ENCODE data around the gene FOXK2. TPM values are rescaled to one million over a fixed set of nuclear protein-coding genes. Genes with fewer than 3 reads are reported as not detected.
"Not testable (repeated sequence)": the region's sequence is repeated elsewhere in the genome, so short reads cannot be mapped to it uniquely, and the experiment has no call there.

Gene FOXK2
- total and polyA plus RNA-seq, 2 experiments from 2014 or later = 5.6 to 43.0 TPM

GRCh38 chr17:82563318-82563717 is 43.8 kb downstream of the FOXK2 start:
- WGBS, 2 experiments (ENCODE audit: low coverage in 1 of 2, low lambda C conversion rate in 2 of 2, missing lambda C conversion rate in 2 of 2) = 79 to 90% methylated on average over 9 of the region's 9 CpGs
- H3K27me3 ChIP-seq (replicated peaks; ENCODE audit: insufficient read depth) = no peaks in the 10 kb centered on the region
- in situ Hi-C loops (cut with MboI) = no loop called here
- no peak overlapping the region for H2AFZ ChIP-seq
- no peak overlapping the region for H3K4me3 ChIP-seq
- no peaks in the 10 kb centered on the region for H3K9me3 ChIP-seq (ENCODE audit: low read depth)
- no peaks in the 10 kb centered on the region for H3K9me2 ChIP-seq (ENCODE audit: insufficient read depth)
- H3K27ac ChIP-seq = no peak overlapping the region
- no peaks in the 10 kb centered on the region for H3F3A ChIP-seq (ENCODE audit: insufficient read depth)
- H3K36me3 ChIP-seq (ENCODE audit: low read depth) = peaks cover 5% of the 10 kb centered on the region; the same call in 1 of the 2 replicates
- peaks cover 4% of the 10 kb centered on the region; the same call in 1 of the 2 replicates for H4K20me1 ChIP-seq (ENCODE audit: insufficient read depth)
- peaks cover 100% of the 10 kb centered on the region for H3K79me2 ChIP-seq (ENCODE audit: insufficient read depth)
- no peak for TF ChIP-seq EZH2 (IDR thresholded peaks at IDR 0.05; ENCODE audit: insufficient read depth, poor library complexity, severe bottlenecking)
- TF ChIP-seq EZH2phosphoT487 (IDR thresholded peaks at IDR 0.05; ENCODE audit: insufficient read depth, low read depth) = no peak
- no peak for DNase-seq
- no peak overlapping the region for H3K4me2 ChIP-seq (ENCODE audit: unreplicated experiment)
- no peak overlapping the region for H3K9ac ChIP-seq
- H3K4me1 ChIP-seq (ENCODE audit: insufficient read depth) = no peaks in the 10 kb centered on the region

GRCh38 chr17:82563745-82564144 is 44.2 kb downstream of the FOXK2 start:
- H3K27ac ChIP-seq; H3K4me2 ChIP-seq (ENCODE audit: unreplicated experiment); H4K20me1 ChIP-seq (ENCODE audit: insufficient read depth); H3K4me3 ChIP-seq; H3K27me3 ChIP-seq (replicated peaks; ENCODE audit: insufficient read depth); H3K9ac ChIP-seq; H3K36me3 ChIP-seq (ENCODE audit: low read depth); H3F3A ChIP-seq (ENCODE audit: insufficient read depth); H2AFZ ChIP-seq; H3K9me2 ChIP-seq (ENCODE audit: insufficient read depth); DNase-seq; in situ Hi-C loops (cut with MboI); H3K4me1 ChIP-seq (ENCODE audit: insufficient read depth); H3K9me3 ChIP-seq (ENCODE audit: low read depth): not testable (repeated sequence)
- H3K79me2 ChIP-seq (ENCODE audit: insufficient read depth) = peaks cover 100% of the 10 kb centered on the region
- WGBS, 2 experiments (ENCODE audit: low coverage in 1 of 2, low lambda C conversion rate in 2 of 2, missing lambda C conversion rate in 2 of 2) = 93 to 100% methylated on average over 4 of the region's 4 CpGs

GRCh38 chr17:82564241-82564640 is 44.7 kb downstream of the FOXK2 start:
- Histone ChIP-seq H3K36me3 (ENCODE audit: low read depth) (peaks cover 6% of the 10 kb centered on the region; the same call in 1 of the 2 replicates), H3K9me3 (ENCODE audit: low read depth) (no peaks in the 10 kb centered on the region), H4K20me1 (ENCODE audit: insufficient read depth) (peaks cover 4% of the 10 kb centered on the region; the same call in 1 of the 2 replicates), H3K9ac (no peak overlapping the region), H2AFZ (no peak overlapping the region), H3F3A (ENCODE audit: insufficient read depth) (no peaks in the 10 kb centered on the region), H3K4me1 (ENCODE audit: insufficient read depth) (no peaks in the 10 kb centered on the region), H3K79me2 (ENCODE audit: insufficient read depth) (peaks cover 100% of the 10 kb centered on the region), H3K27ac (no peak overlapping the region), H3K4me3 (no peak overlapping the region), H3K27me3 (replicated peaks; ENCODE audit: insufficient read depth) (no peaks in the 10 kb centered on the region), H3K9me2 (ENCODE audit: insufficient read depth) (no peaks in the 10 kb centered on the region), H3K4me2 (ENCODE audit: unreplicated experiment) (no peak overlapping the region)
- no peak for DNase-seq
- in situ Hi-C loops (cut with MboI) = no loop called here
- TF ChIP-seq EZH2phosphoT487 (IDR thresholded peaks at IDR 0.05; ENCODE audit: insufficient read depth, low read depth) = no peak
- no peak for TF ChIP-seq EZH2 (IDR thresholded peaks at IDR 0.05; ENCODE audit: insufficient read depth, poor library complexity, severe bottlenecking)
- WGBS, 2 experiments (ENCODE audit: low coverage in 1 of 2, low lambda C conversion rate in 2 of 2, missing lambda C conversion rate in 2 of 2) = 67 to 68% methylated on average over 5 of the region's 5 CpGs

- H3K27ac ChIP-seq = no peak overlapping the region
- no peak overlapping the region for H3K9ac ChIP-seq
- H3K9me2 ChIP-seq (ENCODE audit: insufficient read depth) = no peaks in the 10 kb centered on the region
- no peaks in the 10 kb centered on the region for H3K27me3 ChIP-seq (replicated peaks; ENCODE audit: insufficient read depth)
- no peak for DNase-seq
- WGBS, 2 experiments (ENCODE audit: low coverage in 1 of 2, low lambda C conversion rate in 2 of 2, missing lambda C conversion rate in 2 of 2) = 17 to 50% methylated on average over 1 of the region's 1 CpG
- peaks cover 4% of the 10 kb centered on the region; the same call in 1 of the 2 replicates for H4K20me1 ChIP-seq (ENCODE audit: insufficient read depth)
- H3K4me2 ChIP-seq (ENCODE audit: unreplicated experiment) = no peak overlapping the region
- peaks cover 98% of the 10 kb centered on the region for H3K79me2 ChIP-seq (ENCODE audit: insufficient read depth)
- peaks cover 6% of the 10 kb centered on the region; the same call in 1 of the 2 replicates for H3K36me3 ChIP-seq (ENCODE audit: low read depth)
- no peaks in the 10 kb centered on the region for H3F3A ChIP-seq (ENCODE audit: insufficient read depth)
- no peak overlapping the region for H3K4me3 ChIP-seq
- H3K9me3 ChIP-seq (ENCODE audit: low read depth) = no peaks in the 10 kb centered on the region
- no peak overlapping the region for H2AFZ ChIP-seq
- TF ChIP-seq EZH2phosphoT487 (IDR thresholded peaks at IDR 0.05; ENCODE audit: insufficient read depth, low read depth) = no peak
- no peak for TF ChIP-seq EZH2 (IDR thresholded peaks at IDR 0.05; ENCODE audit: insufficient read depth, poor library complexity, severe bottlenecking)
- H3K4me1 ChIP-seq (ENCODE audit: insufficient read depth) = no peaks in the 10 kb centered on the region
- in situ Hi-C loops (cut with MboI) = no loop called here
These were observed 46.0 kb downstream of the FOXK2 start for GRCh38 chr17:82565551-82565950.

All from GM23248 (cell line).